Stimulated activated CD8-positive, alpha-beta memory T cell treated with anti-CD3 and anti-CD28 coated beads, Interleukin-4, amount 100 ng/mL, for 1 hour (primary cell): ENCODE data around the gene SLC16A3.
A peak's percentile ranks its signal among the peaks of the same experiment; 100 is the strongest.
"Not testable (repeated sequence)": the region's sequence is repeated elsewhere in the genome, so short reads cannot be mapped to it uniquely, and the experiment has no call there.

Experiments
- DNase-seq, 2 donors: peaks; one replicate each; pipeline ENCODE4 v3.0.0-alpha.2; 2020; ENCODE audit warnings: low read depth in 2 of 2, low spot score in 1 of 2

The SLC16A3 gene

GRCh38 chr17:82246365-82247181 is 17.7 kb downstream of the SLC16A3 start:
- DNase-seq, result no peak

- DNase-seq, result no peak
Measured at GRCh38 chr17:82247182-82247823, 18.5 kb downstream of the SLC16A3 start.

GRCh38 chr17:82247856-82248671 is 19.2 kb downstream of the SLC16A3 start:
- DNase-seq, result no peak

GRCh38 chr17:82248815-82249674 is 20.2 kb downstream of the SLC16A3 start:
- no peak for DNase-seq

GRCh38 chr17:82249896-82250581 is 21.2 kb downstream of the SLC16A3 start:
- DNase-seq, result no peak

GRCh38 chr17:82250868-82251500 is 22.1 kb downstream of the SLC16A3 start:
- no peak for DNase-seq

- DNase-seq, result no peak
Measured at GRCh38 chr17:82252511-82253178, 23.8 kb downstream of the SLC16A3 start.

- no peak for DNase-seq
Measured at GRCh38 chr17:82253179-82253544, 24.3 kb downstream of the SLC16A3 start.

- not testable (repeated sequence) for DNase-seq
Measured at GRCh38 chr17:82254096-82254495, 25.3 kb downstream of the SLC16A3 start.

- DNase-seq, result not testable (repeated sequence)
Measured at GRCh38 chr17:82254746-82255145, 25.9 kb downstream of the SLC16A3 start.

- DNase-seq, result no peak
Measured at GRCh38 chr17:82255402-82255972, 26.6 kb downstream of the SLC16A3 start.

- DNase-seq, result no peak
Measured at GRCh38 chr17:82256242-82256885, 27.5 kb downstream of the SLC16A3 start.

- DNase-seq, result peak in 1 of 2 donors; percentile 53
Measured at GRCh38 chr17:82257473-82257872, 28.6 kb downstream of the SLC16A3 start.

GRCh38 chr17:82258555-82258954 is 29.7 kb downstream of the SLC16A3 start:
- no peak for DNase-seq

- DNase-seq, result not testable (repeated sequence)
Measured at GRCh38 chr17:82259972-82260961, 31.4 kb downstream of the SLC16A3 start.

- DNase-seq, result no peak
Measured at GRCh38 chr17:82262344-82262743, 33.5 kb downstream of the SLC16A3 start.

- no peak for DNase-seq
Measured at GRCh38 chr17:82263641-82264040, 34.8 kb downstream of the SLC16A3 start.
